ENCODE results near the gene SDK1.

Gene SDK1

DNA sequence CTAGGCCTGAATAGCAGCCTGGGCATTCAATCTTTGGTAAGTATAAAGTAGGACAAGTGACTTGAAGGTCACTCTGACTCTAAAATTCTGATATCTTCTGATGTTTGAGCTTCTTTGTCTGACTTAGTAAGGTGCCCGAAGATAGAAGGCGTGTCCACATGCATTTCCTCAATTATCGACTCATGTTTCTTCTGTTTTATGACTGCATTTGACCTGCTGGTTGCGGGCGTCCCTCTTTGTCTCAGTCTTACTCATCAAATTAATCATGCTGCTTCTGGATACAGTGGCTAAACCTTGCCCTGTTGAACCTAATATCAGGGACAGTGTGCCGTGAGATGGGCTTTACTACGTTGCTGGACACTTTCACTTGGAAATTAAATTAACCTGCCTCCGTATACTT, 534.1 kb downstream of the SDK1 start:
- DNase-seq, result no peak

GRCh38 chr7:3836855-3837254, 535.8 kb downstream of the SDK1 start:
- no peak for DNase-seq

DNA sequence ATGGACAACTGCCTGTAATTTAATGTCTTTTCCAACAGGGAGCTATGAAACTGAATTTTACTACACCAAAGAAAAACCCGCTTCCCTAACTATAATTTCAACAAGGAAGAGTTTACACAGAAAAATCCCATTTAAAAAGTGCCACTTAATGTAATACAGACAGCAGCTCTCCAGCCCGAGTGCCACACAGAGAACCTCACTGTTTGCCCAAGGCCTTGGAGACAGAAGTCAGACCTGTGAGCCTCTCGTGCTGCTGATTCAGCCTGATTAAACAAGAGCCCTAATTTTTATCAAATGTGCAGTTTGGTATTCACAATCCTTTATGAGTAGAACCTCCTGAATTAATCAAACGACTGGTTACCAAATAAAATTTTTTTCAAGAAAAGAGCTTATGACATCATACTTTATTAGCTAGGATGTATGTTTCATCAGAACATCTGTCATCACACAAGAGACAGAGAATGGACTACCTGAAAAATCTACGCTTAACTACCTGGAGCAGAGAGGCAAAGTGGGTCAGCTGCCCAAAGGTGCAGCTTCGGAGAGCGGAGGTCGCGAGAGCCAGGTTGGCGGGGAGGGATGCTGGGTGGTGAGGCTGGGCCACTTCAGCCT, 543.6 kb downstream of the SDK1 start:
- no peak for DNase-seq

DNA sequence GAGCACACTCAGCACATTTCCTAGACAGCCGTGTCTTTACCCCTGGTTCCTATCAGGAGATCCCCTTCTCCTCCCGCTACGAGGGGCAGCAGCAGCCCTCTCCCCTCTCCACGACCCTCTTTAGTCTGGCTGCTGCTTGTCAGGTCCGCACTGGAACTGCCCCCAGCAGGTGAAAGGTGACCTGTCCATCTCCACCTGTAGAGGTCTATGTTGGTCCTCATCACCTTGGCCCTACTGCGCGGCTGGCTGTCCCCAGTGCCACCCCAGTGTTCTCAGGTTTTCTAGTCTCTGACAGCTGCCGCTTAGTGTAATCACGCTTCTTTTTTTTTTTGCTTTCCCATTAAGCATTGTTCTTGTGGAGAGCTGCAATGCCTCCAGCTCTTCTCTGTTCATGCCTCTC, 545.7 kb downstream of the SDK1 start:
- DNase-seq, result no peak

GRCh38 chr7:3847336-3847735, 546.3 kb downstream of the SDK1 start:
- DNase-seq, result no peak

DNA sequence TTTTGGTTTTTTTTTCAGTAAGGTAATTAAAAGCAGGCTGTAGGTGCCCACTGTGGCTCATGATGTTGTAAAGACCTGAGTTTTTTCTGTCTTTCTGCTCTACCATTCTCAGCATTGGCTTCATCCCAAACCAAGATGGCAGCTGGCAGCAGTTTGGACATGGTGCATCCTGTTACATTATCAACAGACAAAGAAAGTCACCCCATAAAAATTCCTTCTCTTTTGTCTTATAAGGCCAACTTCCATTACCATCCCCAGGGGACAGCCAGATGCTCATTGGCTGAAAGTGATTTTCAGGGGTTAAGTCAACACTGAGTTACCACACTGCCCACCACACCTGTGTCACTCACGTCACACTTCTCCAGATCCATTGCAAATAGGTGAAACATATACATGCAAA, 558.4 kb downstream of the SDK1 start:
- no peak for DNase-seq

DNA sequence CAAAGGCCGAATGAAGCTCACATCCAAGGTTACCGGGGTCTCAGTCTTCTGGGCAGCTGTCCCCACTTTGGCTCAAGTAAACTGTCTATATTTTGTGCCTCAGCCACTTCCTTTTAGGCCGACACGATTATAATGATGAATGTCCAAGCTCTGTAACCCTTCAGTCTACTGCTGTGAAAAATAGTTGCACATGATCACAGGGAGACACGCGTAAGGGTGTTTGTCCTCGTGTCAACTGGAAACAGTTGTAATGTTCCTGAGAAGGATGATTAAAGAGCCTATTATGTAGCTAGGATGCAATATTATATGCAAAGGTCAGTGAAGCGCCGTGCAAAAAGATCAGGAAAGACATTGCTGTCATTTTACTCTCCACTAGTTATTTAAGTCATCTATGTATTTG, 559.9 kb downstream of the SDK1 start:
- DNase-seq, result no peak

DNA sequence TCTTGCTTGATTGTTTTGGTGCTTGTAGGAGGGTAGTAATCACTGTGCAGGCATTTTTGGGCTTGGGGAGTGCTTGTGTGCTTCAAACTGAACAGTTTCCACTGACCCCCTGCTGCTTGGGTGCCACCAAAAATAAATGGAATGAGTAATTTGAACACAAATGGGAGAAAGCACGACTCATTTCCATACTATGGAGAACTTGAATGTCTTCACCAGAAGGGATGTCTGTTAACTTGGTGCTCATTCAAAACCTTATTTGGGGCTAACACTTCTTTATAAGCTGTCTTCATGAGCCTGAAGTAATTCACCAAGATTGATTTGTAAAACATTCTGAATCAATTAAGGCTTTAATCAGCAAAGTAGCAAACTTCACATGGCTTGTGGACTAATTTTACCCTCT, 560.3 kb downstream of the SDK1 start:
- DNase-seq, result no peak

DNA sequence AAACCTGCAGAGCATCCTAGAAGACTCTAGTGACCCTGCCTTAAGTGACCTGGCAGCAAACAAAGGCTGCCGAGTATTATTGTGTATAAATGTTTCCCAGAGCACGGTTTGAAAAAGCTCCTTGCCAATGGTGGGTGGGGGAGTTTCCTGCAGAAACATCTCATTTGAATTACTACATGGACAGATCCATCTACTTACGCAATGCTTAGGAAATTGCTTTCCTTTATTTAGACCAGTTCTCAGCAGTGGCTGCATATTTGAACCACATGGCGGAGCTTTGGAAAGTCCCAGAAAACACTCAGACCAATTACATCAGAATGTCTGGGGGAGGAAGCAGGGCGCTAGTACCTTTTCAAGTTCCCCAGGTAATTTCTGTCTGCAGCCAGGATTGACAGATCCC, 560.9 kb downstream of the SDK1 start:
- no peak for DNase-seq

DNA sequence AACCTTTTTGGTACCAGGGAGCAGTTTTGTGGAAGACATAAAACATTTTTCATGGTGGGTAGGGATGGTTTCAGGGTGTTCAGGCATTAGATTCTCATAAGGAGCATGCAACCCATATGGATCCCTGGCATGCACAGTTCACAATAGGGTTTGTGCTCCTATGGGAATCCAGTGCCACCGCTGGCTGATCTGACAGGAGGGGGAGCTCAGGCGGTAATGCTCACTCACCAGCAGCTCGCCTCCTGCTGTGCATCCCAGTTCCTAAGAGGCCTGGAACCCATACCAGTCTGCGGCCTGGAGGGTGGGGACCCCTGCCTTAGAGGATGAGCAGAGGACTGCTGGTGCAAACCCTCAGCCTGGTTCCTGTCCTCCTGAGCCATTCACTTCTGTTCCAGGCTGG, 561.7 kb downstream of the SDK1 start:
- DNase-seq, result no peak

GRCh38 chr7:3866277-3866676, 565.2 kb downstream of the SDK1 start:
- DNase-seq, result no peak

DNA sequence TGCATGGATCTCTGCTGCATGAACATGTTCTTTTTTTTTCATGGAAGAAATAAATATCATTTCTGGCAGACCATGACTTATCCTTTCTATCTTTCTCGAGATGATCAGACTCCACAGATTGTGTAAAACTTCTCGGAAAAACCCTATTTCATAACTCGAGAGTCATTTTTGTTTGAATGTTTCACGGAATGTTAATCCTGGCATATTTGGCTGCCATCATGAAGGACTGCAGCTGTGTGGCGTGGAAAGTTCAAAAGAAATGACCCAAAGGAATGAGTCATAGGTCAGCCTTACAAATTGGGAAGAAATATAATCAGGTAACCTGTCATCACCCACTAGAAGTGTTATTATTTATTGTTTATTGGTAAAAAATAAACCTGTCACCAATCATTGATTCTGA, 566.8 kb downstream of the SDK1 start:
- no peak for DNase-seq

GRCh38 chr7:3879355-3880075, 578.5 kb downstream of the SDK1 start:
- no peak for DNase-seq

GRCh38 chr7:3880228-3880987, 579.4 kb downstream of the SDK1 start:
- DNase-seq, result no peak

- DNase-seq, result no peak
Measured at GRCh38 chr7:3882782-3883181, 581.7 kb downstream of the SDK1 start.

DNA sequence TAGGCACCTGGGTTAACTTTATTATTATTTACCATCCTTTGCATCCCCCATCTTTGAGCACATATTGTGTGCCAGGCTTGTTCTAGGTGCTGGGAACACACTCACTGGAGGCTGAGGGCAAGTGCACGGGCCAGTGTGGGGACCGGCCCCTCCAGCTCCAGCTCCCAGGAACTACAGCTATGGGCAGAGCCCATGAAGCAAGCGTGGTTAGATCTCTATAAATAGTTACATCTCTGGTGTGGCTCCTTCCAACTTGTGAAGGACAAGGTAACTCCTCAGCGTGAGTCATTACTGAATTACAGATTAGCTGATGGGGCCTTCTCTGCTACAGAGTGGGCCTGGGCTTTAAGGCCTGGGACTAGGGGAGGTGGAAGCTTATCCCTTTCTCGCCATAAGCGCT, 583.5 kb downstream of the SDK1 start:
- DNase-seq, result no peak

DNA sequence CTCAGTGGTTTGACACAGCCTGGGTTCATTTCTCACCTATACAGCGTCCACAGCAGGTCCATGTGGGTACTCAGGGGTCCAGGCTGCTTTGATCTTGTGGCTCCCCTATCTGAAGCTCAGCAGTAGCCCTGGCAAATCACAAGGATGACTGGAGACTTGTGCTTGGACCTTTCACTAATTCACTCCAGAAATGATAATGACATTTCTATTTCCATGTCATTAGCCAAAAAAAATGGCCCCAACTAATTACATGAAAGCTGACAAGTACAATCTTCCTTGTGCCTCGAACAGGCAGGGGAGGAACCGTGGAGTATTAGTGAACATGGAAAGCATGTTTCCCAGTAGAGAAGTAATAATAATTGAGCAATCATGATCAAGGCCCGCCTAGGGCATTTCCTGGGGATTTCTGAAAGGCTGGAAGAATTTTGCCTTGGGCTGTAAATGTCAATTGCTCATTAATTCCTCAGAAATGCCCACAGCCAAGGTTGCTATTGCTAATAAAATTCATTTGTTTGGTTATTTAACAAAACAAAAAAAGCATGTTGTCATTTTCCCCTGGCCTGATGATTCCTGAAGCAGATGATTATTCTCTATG, 586.1 kb downstream of the SDK1 start:
- no peak for DNase-seq

- no peak for DNase-seq
Measured at GRCh38 chr7:3888096-3888495, 587.0 kb downstream of the SDK1 start.

DNA sequence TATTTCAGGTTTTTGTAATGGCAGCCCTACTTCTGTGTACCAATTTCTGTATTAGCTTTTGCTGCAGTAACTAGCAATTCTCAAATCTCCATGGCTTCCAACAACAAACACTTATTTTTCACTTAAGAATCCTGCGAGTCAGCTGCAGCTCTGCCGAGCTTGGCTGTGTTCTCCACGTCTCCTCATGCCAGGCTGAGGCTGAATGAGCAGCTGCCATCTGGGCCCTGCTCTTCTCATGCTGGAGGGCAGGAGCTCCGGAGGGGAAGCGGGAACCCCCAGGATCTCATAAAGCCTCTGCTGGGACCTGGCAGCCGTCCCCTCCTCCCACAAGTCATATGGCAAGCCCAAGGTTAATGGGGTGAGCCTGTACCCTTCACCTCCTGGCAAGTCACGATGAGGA, 591.1 kb downstream of the SDK1 start:
- no peak for DNase-seq

DNA sequence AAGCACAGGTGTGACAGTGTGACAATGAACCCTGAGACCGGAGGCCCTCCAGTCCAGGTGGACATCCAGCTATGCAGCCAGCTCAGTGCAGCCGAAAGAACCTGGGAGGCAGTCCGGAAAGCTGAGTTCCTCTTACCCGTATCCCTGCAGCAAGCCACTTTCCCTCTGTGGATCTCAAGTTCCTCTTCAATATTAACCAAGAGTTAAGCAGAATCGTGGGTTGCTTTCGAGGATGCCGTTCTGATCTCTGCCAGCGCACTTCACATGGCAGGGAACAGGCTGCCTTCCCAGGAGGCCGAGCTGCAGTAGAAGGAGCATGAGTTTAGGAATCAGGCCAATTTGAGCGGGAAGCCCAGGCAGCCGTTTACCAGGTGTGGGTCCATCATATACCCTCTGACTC, 591.6 kb downstream of the SDK1 start:
- DNase-seq, result no peak

DNA sequence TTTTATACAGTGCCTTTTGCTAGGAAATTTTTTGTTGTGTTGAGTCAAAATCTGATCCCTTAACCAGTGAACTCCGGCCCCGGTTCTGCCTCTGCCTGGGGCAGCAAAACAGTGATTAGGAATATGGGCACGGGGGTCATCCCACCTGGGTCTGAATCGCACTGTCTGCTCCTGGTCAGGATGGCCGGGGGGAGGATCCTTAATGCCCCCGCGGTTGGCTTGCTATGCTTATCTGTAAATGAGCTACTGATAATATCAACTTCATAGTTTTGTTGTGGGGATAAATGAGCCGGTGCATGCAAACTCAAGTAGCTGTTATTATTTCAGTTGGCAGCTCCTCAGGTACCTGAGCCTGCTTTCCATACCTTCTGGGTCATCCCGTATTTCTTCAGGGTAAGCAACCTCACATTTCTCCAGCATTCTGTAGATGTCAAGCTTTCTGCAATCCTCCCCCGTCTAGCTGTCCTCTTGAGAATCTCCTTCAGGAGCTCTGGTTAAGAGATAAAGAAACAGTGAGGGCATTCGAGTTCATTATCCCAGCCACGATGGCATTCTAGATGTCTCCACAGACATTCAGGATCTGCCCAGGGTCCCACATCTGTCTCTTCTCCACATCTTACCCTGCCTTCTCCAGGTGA, 592.2 kb downstream of the SDK1 start:
- DNase-seq, result no peak

GRCh38 chr7:3893789-3894153, 592.7 kb downstream of the SDK1 start:
- DNase-seq, result no peak

DNA sequence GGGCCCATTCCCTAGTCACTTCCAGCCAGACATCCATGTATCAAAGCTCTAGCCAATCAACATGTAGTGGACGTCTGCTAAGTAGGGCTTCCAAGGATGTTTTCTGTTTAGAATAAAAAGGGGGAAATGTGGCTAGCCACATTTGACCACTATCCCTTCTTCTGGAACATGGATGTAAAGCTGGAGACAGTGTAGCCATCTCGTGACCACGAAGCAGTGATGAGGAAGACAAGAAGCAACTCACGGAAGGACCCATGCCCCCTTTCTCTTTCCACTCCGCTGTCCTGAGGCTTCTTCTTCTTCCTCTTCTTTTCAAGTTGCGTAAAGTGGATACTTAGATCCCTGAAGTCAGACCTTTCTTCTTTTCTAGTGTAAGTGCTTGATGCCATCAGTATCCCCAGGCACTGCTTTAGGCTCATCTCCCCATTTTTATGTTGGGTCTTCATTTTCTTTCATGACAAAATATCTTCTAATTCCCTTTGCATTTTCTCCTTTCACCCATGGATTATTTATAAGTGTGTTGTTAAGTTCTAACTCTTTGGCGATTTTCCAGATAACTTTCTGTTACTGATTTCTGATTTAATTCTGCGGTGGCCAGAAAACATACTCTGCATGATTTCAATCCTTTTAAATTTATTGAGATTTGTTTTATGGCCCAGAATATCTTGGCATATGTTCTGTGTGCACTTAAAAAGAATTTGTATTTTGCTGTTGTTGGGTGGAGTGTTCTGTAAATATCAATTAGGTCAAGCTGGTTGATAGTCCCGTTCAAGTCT, 594.5 kb downstream of the SDK1 start:
- DNase-seq, result no peak

All from NCI-H446 treated with DMSO at 0.1 percent for 48 hours (cell line).